Measurements from ENCODE around the gene PTPRM. TPM values are rescaled to one million over a fixed set of nuclear protein-coding genes. Genes with fewer than 3 reads are reported as not detected.

PTPRM gene
- total RNA-seq, 4 donors from 2014 or later = 62.7 to 94.0 (median 76.0) TPM

DNA sequence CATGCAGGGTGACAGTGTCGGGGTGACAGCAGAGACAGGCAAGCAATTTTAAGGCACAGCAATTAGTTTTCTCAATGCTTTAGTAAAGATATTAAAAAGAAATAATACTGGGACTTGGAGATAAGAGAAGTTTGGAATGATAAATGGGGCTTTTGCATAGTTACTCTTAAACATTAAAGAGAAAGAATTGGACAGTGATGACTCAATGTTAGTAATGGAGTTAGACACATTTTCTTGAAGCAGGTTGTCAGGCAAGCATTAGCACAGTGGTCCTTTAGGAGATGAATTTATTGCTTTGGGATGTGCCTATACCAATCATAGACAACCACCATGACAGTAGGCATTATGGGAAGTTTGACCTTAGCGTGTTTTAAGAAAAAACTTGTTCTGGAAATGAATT, 813.8 kb downstream of the PTPRM start:
- Histone ChIP-seq H3K9me3 (no peaks in the 10 kb centered on the region), H3K36me3 (peaks cover 19 to 93% (median 69%) of the 10 kb centered on the region in 4 donors), H3K4me3 (no peak overlapping the region), H3K4me1 (no peaks in the 10 kb centered on the region), H3K27ac (replicated peaks in 1 of 4) (no peak overlapping the region), H3K27me3 (no peaks in the 10 kb centered on the region)
- 91% methylated on average over 2 of the region's 2 CpGs for WGBS
- intact Hi-C loops (cut with DNase I) = loop anchor here (10.0 kb wide), 1 partner anchor 806 kb away; no protein-coding TSS in a partner anchor
- no peak for TF ChIP-seq POLR2AphosphoS5 (IDR thresholded peaks at IDR 0.05)
- TF ChIP-seq POLR2A (IDR thresholded peaks at IDR 0.05; ENCODE audit: low read depth) = no peak
- no peak for TF ChIP-seq EP300 (IDR thresholded peaks at IDR 0.05)
- TF ChIP-seq, protein P1, sequence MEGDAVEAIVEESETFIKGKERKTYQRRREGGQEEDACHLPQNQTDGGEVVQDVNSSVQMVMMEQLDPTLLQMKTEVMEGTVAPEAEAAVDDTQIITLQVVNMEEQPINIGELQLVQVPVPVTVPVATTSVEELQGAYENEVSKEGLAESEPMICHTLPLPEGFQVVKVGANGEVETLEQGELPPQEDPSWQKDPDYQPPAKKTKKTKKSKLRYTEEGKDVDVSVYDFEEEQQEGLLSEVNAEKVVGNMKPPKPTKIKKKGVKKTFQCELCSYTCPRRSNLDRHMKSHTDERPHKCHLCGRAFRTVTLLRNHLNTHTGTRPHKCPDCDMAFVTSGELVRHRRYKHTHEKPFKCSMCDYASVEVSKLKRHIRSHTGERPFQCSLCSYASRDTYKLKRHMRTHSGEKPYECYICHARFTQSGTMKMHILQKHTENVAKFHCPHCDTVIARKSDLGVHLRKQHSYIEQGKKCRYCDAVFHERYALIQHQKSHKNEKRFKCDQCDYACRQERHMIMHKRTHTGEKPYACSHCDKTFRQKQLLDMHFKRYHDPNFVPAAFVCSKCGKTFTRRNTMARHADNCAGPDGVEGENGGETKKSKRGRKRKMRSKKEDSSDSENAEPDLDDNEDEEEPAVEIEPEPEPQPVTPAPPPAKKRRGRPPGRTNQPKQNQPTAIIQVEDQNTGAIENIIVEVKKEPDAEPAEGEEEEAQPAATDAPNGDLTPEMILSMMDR (IDR thresholded peaks at IDR 0.05) = no peak
- DNase-seq (ENCODE audit: extremely low spot score) = no peak

DNA sequence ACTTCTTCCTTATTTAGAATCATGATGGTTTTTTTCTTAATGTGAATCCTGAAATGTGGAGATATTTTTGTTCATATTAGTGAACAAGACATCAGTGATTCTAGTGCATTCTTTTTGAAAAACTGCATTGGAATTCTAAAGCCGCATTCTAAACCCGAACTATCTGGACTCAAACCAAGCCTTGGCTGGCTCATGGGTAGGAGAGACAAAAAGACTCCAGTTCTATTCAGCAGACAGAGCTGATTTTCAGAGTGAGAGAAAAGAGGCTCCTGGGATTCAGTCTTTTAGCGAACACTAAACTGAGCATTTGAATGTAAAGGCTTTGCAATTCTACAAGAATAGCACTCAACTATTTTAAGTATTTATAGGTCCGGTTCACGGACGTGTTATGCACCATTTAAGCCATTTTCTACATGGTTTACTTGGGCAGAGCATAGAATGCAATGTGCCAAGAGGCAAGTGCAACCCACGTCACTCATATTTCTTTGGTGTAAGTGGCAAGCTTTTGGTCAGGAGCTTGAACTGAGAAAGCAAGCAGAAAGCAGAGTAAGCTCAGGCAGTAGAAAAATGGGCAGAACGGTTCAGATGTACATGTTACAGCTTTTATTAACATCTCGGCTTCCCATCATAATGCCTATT, 814.8 kb downstream of the PTPRM start:
- H3K36me3 ChIP-seq = peaks cover 20 to 93% (median 67%) of the 10 kb centered on the region in 4 donors
- no peak overlapping the region for H3K4me3 ChIP-seq

DNA sequence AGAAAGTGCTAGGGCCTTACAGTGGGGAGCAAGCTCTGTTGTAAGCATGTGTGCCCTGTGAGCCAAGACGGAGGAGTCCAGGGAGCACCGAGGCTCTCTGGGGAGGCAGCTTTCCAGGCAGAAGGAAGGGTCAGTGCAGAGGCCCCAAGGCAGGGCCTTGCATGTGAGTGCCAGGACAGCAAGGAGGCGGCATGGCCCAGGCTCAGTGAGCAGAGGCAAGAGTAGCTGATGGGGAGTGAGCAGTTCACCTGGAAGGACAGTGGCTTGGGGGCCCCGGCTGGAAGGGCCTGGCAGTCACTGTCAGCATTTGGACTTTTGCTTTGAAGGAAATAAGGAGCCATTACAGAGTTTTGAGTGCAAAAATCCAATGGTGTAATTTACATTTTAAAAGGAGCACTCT, 818.3 kb downstream of the PTPRM start:
- 94% methylated on average over 4 of the region's 4 CpGs for WGBS

More for the DNA sequence above, 814.8 kb downstream of the PTPRM start:
- DNase-seq (ENCODE audit: extremely low spot score) = no peak
- intact Hi-C loops (cut with DNase I) = loop anchor here (10.0 kb wide), 1 partner anchor 807 kb away; no protein-coding TSS in a partner anchor
- Histone ChIP-seq H3K27ac (replicated peaks in 1 of 4) (no peak overlapping the region), H3K9me3 (no peaks in the 10 kb centered on the region), H3K4me1 (no peaks in the 10 kb centered on the region), H3K27me3 (no peaks in the 10 kb centered on the region)
- TF ChIP-seq POLR2AphosphoS5 (IDR thresholded peaks at IDR 0.05) (no peak), EP300 (IDR thresholded peaks at IDR 0.05) (no peak), POLR2A (IDR thresholded peaks at IDR 0.05; ENCODE audit: low read depth) (no peak)
- TF ChIP-seq, protein P1 (IDR thresholded peaks at IDR 0.05) = no peak
- WGBS = 83% methylated on average over 9 of the region's 9 CpGs

DNA sequence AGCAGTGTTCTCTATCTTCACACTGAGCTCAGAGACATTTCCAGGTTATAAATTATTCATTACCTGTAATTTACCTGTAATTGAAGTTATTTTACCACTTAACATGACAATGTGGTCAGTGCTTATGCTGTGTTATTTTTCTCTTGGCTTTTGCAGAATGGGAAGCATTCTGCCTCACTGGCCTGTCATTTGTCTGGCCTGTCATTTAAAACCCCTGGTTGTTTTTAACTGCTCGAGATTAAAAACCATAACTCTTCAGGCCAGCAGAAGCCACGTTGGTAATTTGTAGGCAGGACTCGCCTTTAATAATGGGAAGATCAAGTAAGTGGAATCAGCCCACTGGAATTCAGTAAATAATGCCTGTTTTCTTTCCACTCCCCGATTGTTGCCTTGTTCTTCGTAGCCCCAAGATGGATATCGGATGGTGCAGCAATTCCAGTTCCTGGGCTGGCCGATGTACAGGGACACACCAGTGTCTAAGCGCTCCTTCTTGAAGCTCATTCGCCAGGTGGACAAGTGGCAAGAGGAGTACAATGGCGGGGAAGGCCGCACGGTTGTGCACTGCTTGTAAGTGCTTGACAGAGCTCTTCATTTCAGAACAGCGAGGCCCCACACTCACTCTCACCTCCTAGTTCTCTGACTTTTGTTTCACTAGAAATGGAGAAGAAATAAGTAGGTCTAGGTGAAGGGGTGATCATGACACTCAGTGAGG, 819.7 kb downstream of the PTPRM start:
- TF ChIP-seq POLR2A (IDR thresholded peaks at IDR 0.05; ENCODE audit: low read depth) = no peak
- TF ChIP-seq, protein P1 (IDR thresholded peaks at IDR 0.05) = no peak
- TF ChIP-seq EP300 (IDR thresholded peaks at IDR 0.05) = no peak
- TF ChIP-seq POLR2AphosphoS5 (IDR thresholded peaks at IDR 0.05) = no peak
- Histone ChIP-seq H3K4me3 (no peak overlapping the region), H3K9me3 (no peaks in the 10 kb centered on the region), H3K27ac (replicated peaks in 1 of 4) (no peak overlapping the region), H3K36me3 (peaks cover 6 to 94% (median 62%) of the 10 kb centered on the region in 4 donors), H3K4me1 (no peaks in the 10 kb centered on the region), H3K27me3 (no peaks in the 10 kb centered on the region)
- intact Hi-C loops (cut with DNase I) = loop anchor here (10.0 kb wide), 1 partner anchor 812 kb away; no protein-coding TSS in a partner anchor
- 79% methylated on average over 13 of the region's 13 CpGs for WGBS
- no peak for DNase-seq (ENCODE audit: extremely low spot score)

More for the DNA sequence above, 818.3 kb downstream of the PTPRM start:
- intact Hi-C loops (cut with DNase I) = loop anchor here (10.0 kb wide), 1 partner anchor 811 kb away; no protein-coding TSS in a partner anchor
- no peak for DNase-seq (ENCODE audit: extremely low spot score)
- no peak overlapping the region for H3K27ac ChIP-seq (replicated peaks in 1 of 4)
- no peaks in the 10 kb centered on the region for H3K27me3 ChIP-seq
- H3K4me1 ChIP-seq = no peaks in the 10 kb centered on the region
- no peak overlapping the region for H3K4me3 ChIP-seq
- no peak for TF ChIP-seq POLR2A (IDR thresholded peaks at IDR 0.05; ENCODE audit: low read depth)
- TF ChIP-seq POLR2AphosphoS5 (IDR thresholded peaks at IDR 0.05) = no peak
- TF ChIP-seq, protein P1 (IDR thresholded peaks at IDR 0.05) = no peak
- TF ChIP-seq EP300 (IDR thresholded peaks at IDR 0.05) = no peak
- peaks cover 6 to 94% (median 68%) of the 10 kb centered on the region in 4 donors for H3K36me3 ChIP-seq
- H3K9me3 ChIP-seq = no peaks in the 10 kb centered on the region

All from esophagus muscularis mucosa (tissue), 4 donors.